ENCODE data around the gene GRM1.

Gene GRM1

GRCh38 chr6:146290589-146290901, 261.7 kb downstream of the GRM1 start:
- TF ChIP-seq, protein P1, sequence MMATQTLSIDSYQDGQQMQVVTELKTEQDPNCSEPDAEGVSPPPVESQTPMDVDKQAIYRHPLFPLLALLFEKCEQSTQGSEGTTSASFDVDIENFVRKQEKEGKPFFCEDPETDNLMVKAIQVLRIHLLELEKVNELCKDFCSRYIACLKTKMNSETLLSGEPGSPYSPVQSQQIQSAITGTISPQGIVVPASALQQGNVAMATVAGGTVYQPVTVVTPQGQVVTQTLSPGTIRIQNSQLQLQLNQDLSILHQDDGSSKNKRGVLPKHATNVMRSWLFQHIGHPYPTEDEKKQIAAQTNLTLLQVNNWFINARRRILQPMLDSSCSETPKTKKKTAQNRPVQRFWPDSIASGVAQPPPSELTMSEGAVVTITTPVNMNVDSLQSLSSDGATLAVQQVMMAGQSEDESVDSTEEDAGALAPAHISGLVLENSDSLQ (IDR thresholded peaks at IDR 0.05): no peak
- no peak for TF ChIP-seq BHLHE40 (IDR thresholded peaks at IDR 0.05; ENCODE audit: borderline replicate concordance)
- TF ChIP-seq FOXA1 (IDR thresholded peaks at IDR 0.05): no peak
- no peak for TF ChIP-seq NFRKB (IDR thresholded peaks at IDR 0.05)
- TF ChIP-seq FOXM1 (IDR thresholded peaks at IDR 0.05; ENCODE audit: borderline replicate concordance): no peak
- no peak for TF ChIP-seq ZNF384 (IDR thresholded peaks at IDR 0.05)
- no peak for TF ChIP-seq FOXK2 (IDR thresholded peaks at IDR 0.05)
- TF ChIP-seq L3MBTL2 (conservative IDR thresholded peaks at IDR 0.05): no peak
- no peak for TF ChIP-seq SP1 (IDR thresholded peaks at IDR 0.05)
- CTCF ChIA-PET: no interaction called here

DNA sequence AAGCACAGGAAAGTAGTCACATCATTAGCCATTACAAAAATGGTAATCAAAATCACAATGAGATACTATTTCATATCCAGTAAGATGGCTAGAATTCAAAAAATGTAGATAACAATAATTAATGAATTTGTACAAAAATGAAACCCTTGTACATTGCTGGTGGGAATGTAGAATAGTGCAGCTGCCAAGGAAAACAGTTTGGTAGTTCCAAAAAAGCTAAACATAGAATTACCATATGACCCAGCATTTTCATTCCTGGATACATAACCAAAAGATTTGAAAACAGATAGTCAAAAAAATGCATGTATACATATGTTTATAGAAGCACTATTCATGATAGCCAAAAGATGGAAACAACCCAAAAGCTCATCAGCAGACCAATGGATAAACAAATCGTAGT, 263.6 kb downstream of the GRM1 start:
- CTCF ChIA-PET: no interaction called here
- no peak for TF ChIP-seq SP1 (IDR thresholded peaks at IDR 0.05)
- POLR2A ChIA-PET: no interaction called here
- no peak for DNase-seq (ENCODE audit: extremely low spot score)

More at GRCh38 chr6:146290589-146290901, 261.7 kb downstream of the GRM1 start:
- no peak for DNase-seq (ENCODE audit: extremely low spot score)
- POLR2A ChIA-PET: no interaction called here

- ChIA-PET POLR2A (no interaction called here), CTCF (no interaction called here)
- TF ChIP-seq L3MBTL2 (conservative IDR thresholded peaks at IDR 0.05) (no peak), ZNF384 (IDR thresholded peaks at IDR 0.05) (no peak), FOXM1 (IDR thresholded peaks at IDR 0.05; ENCODE audit: borderline replicate concordance) (no peak), SP1 (IDR thresholded peaks at IDR 0.05) (no peak), LEF1 (IDR thresholded peaks at IDR 0.05; ENCODE audit: borderline replicate concordance) (no peak), SUZ12 (IDR thresholded peaks at IDR 0.05) (no peak), NFRKB (IDR thresholded peaks at IDR 0.05) (no peak), CTBP1 (IDR thresholded peaks at IDR 0.05; ENCODE audit: borderline replicate concordance) (no peak), ARNT (IDR thresholded peaks at IDR 0.05) (no peak), FOXK2 (IDR thresholded peaks at IDR 0.05) (no peak), TARDBP (IDR thresholded peaks at IDR 0.05) (no peak), HDGF (IDR thresholded peaks at IDR 0.05; ENCODE audit: borderline replicate concordance) (no peak), FOXA1 (IDR thresholded peaks at IDR 0.05) (no peak), BHLHE40 (IDR thresholded peaks at IDR 0.05; ENCODE audit: borderline replicate concordance) (no peak), ELF4 (IDR thresholded peaks at IDR 0.05) (no peak)
- TF ChIP-seq, protein P1 (IDR thresholded peaks at IDR 0.05): no peak
- no peak for DNase-seq (ENCODE audit: extremely low spot score)
Measured at GRCh38 chr6:146295695-146296094, 266.8 kb downstream of the GRM1 start.

DNA sequence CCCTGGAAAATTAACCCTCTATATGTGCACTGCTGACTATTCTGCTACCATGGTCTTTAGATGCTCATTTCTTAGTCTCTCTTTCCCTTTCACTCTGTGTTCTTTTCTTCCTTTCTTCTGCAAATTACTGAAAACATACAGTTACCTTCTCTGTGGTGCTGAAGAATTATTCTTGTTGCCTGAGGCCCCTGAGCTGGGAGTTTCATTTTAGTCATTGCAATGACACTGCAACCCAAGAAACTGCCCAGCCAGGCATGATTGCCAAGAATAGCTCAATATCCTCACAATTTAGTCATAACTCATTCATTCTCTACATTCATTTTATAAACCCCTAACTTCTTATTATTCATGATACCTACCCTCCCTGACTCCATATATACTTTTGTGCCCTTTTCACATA, 269.0 kb downstream of the GRM1 start:
- DNase-seq (ENCODE audit: extremely low spot score): no peak
- TF ChIP-seq CTBP1 (IDR thresholded peaks at IDR 0.05; ENCODE audit: borderline replicate concordance): no peak
- no peak for TF ChIP-seq TARDBP (IDR thresholded peaks at IDR 0.05)
- no peak for TF ChIP-seq FOXK2 (IDR thresholded peaks at IDR 0.05)
- no peak for TF ChIP-seq SP1 (IDR thresholded peaks at IDR 0.05)
- no peak for TF ChIP-seq ZNF384 (IDR thresholded peaks at IDR 0.05)
- TF ChIP-seq FOXA1 (IDR thresholded peaks at IDR 0.05): no peak
- no peak for TF ChIP-seq NFRKB (IDR thresholded peaks at IDR 0.05)
- TF ChIP-seq L3MBTL2 (conservative IDR thresholded peaks at IDR 0.05): no peak
- no peak for TF ChIP-seq SUZ12 (IDR thresholded peaks at IDR 0.05)
- TF ChIP-seq ELF4 (IDR thresholded peaks at IDR 0.05): no peak
- TF ChIP-seq ARNT (IDR thresholded peaks at IDR 0.05): no peak
- TF ChIP-seq FOXM1 (IDR thresholded peaks at IDR 0.05; ENCODE audit: borderline replicate concordance): no peak
- TF ChIP-seq LEF1 (IDR thresholded peaks at IDR 0.05; ENCODE audit: borderline replicate concordance): no peak
- TF ChIP-seq, protein P1 (IDR thresholded peaks at IDR 0.05): no peak
- TF ChIP-seq BHLHE40 (IDR thresholded peaks at IDR 0.05; ENCODE audit: borderline replicate concordance): no peak
- no peak for TF ChIP-seq HDGF (IDR thresholded peaks at IDR 0.05; ENCODE audit: borderline replicate concordance)
- CTCF ChIA-PET: no interaction called here
- POLR2A ChIA-PET: no interaction called here

GRCh38 chr6:146300521-146300920, 271.7 kb downstream of the GRM1 start:
- POLR2A ChIA-PET: no interaction called here
- TF ChIP-seq FOXA1 (IDR thresholded peaks at IDR 0.05): no peak
- TF ChIP-seq SUZ12 (IDR thresholded peaks at IDR 0.05): no peak
- no peak for TF ChIP-seq TARDBP (IDR thresholded peaks at IDR 0.05)
- TF ChIP-seq CTBP1 (IDR thresholded peaks at IDR 0.05; ENCODE audit: borderline replicate concordance): no peak
- no peak for TF ChIP-seq FOXK2 (IDR thresholded peaks at IDR 0.05)
- CTCF ChIA-PET: no interaction called here
- DNase-seq (ENCODE audit: extremely low spot score): no peak

DNA sequence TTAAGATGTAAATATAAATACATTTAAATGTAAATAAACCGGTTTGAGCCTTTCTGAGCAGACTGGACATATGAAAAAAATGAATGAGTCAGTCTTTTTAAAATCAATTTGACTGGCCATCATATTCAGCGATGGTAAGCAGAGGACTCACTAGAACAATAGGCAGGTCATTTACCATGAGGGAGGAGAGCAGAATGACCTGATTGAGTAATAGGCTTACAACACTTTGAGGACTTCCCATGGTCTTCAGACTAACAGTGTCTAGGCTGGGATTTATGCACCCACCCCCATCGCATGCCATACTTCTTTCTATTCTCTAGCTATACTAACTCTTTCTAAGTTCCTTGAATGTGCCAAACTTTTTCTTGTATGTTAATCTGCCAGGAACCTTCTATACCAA, 272.9 kb downstream of the GRM1 start:
- DNase-seq (ENCODE audit: extremely low spot score): no peak
- no peak for TF ChIP-seq SUZ12 (IDR thresholded peaks at IDR 0.05)
- no peak for TF ChIP-seq ZNF384 (IDR thresholded peaks at IDR 0.05)
- TF ChIP-seq FOXM1 (IDR thresholded peaks at IDR 0.05; ENCODE audit: borderline replicate concordance): no peak
- TF ChIP-seq FOXA1 (IDR thresholded peaks at IDR 0.05): no peak
- TF ChIP-seq HDGF (IDR thresholded peaks at IDR 0.05; ENCODE audit: borderline replicate concordance): no peak
- CTCF ChIA-PET: interaction anchor here (0.6 kb wide), 1 partner anchor 37 kb away, joined by 3 read pairs; no protein-coding TSS in a partner anchor
- POLR2A ChIA-PET: no interaction called here

- CTCF ChIA-PET: no interaction called here
- POLR2A ChIA-PET: no interaction called here
Measured at GRCh38 chr6:146302994-146303393, 274.1 kb downstream of the GRM1 start.

More at GRCh38 chr6:146302994-146303393, 274.1 kb downstream of the GRM1 start:
- no peak for DNase-seq (ENCODE audit: extremely low spot score)
- TF ChIP-seq, protein P1 (IDR thresholded peaks at IDR 0.05): no peak
- TF ChIP-seq HDGF (IDR thresholded peaks at IDR 0.05; ENCODE audit: borderline replicate concordance): no peak
- TF ChIP-seq LEF1 (IDR thresholded peaks at IDR 0.05; ENCODE audit: borderline replicate concordance): no peak
- no peak for TF ChIP-seq NFRKB (IDR thresholded peaks at IDR 0.05)
- no peak for TF ChIP-seq FOXM1 (IDR thresholded peaks at IDR 0.05; ENCODE audit: borderline replicate concordance)
- TF ChIP-seq TARDBP (IDR thresholded peaks at IDR 0.05): no peak
- no peak for TF ChIP-seq FOXK2 (IDR thresholded peaks at IDR 0.05)
- no peak for TF ChIP-seq SP1 (IDR thresholded peaks at IDR 0.05)
